WTC11 (cell line): Measurements from ENCODE around the gene PDLIM4. TPM values are rescaled to one million over a fixed set of nuclear protein-coding genes. Genes with fewer than 3 reads are reported as not detected.

ENCODE experiments used
- ATAC-seq: fragments of 200-7000 bp; cut with Tn5 transposase; 2 replicates; pipeline ENCODE4 v1.10.0; 2021; ENCODE audit warnings: mild to moderate bottlenecking, moderate library complexity
- CTCF ChIA-PET: fragments of 300-600 bp; sonication (Branson Sonifier 250); formaldehyde crosslinking; loops from one replicate; lab custom pipeline; 2021; ENCODE audit warnings: antibody characterized with exemption; lab: Charles Lee
- POLR2A ChIA-PET: fragments of 350-600 bp; sonication (Branson Sonifier 250); formaldehyde crosslinking; loops from one replicate; lab custom pipeline; 2021; ENCODE audit warnings: antibody characterized with exemption; lab: Charles Lee
- DNase-seq: peaks from one replicate; pipeline ENCODE4 v3.0.0; 2021; ENCODE audit warnings: low spot score
- H3K27ac Mint-ChIP-seq: 2 replicates; pipeline ENCODE4 v1.8.0; 2021; ENCODE audit warnings: mixed read lengths
- H3K27me3 Mint-ChIP-seq: 2 replicates; pipeline ENCODE4 v1.8.0; 2021; ENCODE audit warnings: low read depth, mild to moderate bottlenecking, moderate library complexity, mixed read lengths
- H3K36me3 Mint-ChIP-seq: 2 replicates; pipeline ENCODE4 v1.8.0; 2021; ENCODE audit warnings: mixed read lengths
- H3K4me1 Mint-ChIP-seq: 2 replicates; pipeline ENCODE4 v1.8.0; 2022; ENCODE audit warnings: mixed read lengths
- H3K4me3 Mint-ChIP-seq: 2 replicates; pipeline ENCODE4 v1.8.0; 2021; ENCODE audit warnings: mild to moderate bottlenecking, moderate library complexity, mixed read lengths
- H3K9me3 Mint-ChIP-seq: 2 replicates; pipeline ENCODE4 v1.8.0; 2021; ENCODE audit warnings: mixed read lengths
- E2F4 ChIP-seq: sonication (generic); formaldehyde crosslinking; IDR thresholded peaks from 2 replicates; pipeline ENCODE4 v1.8.1; 2022; ENCODE audit warnings: low read depth, mild to moderate bottlenecking, moderate library complexity, missing genetic modification reagents, borderline replicate concordance
- E2F5 ChIP-seq: sonication (generic); formaldehyde crosslinking; IDR thresholded peaks from 2 replicates; pipeline ENCODE4 v1.8.1; 2022; ENCODE audit warnings: mild to moderate bottlenecking, moderate library complexity, missing genetic modification reagents
- FOXK1 ChIP-seq: sonication (generic); formaldehyde crosslinking; IDR thresholded peaks from 2 replicates; pipeline ENCODE4 v1.8.0; 2022; ENCODE audit warnings: mild to moderate bottlenecking, moderate library complexity, missing genetic modification reagents
- FOXP1 ChIP-seq: sonication (generic); formaldehyde crosslinking; IDR thresholded peaks from 2 replicates; pipeline ENCODE4 v1.8.0; 2022; ENCODE audit warnings: missing genetic modification reagents, mild to moderate bottlenecking, moderate library complexity, borderline replicate concordance
- HMGA2 ChIP-seq: fragments of 250-450 bp; sonication (Bioruptor Pico); IDR thresholded peaks from 2 replicates; pipeline ENCODE4 v1.4.0; 2021; ENCODE audit warnings: mild to moderate bottlenecking, moderate library complexity
- IRF1 ChIP-seq: sonication (generic); formaldehyde crosslinking; IDR thresholded peaks from 2 replicates; pipeline ENCODE4 v1.8.0; 2023; ENCODE audit warnings: missing genetic modification reagents
- MLX ChIP-seq: sonication (generic); formaldehyde crosslinking; IDR thresholded peaks from 2 replicates; pipeline ENCODE4 v1.8.1; 2023; ENCODE audit warnings: mild to moderate bottlenecking, missing genetic modification reagents, moderate library complexity
- NFATC4 ChIP-seq: fragments of 250-450 bp; sonication (Bioruptor Pico); IDR thresholded peaks from 2 replicates; pipeline ENCODE4 v1.9.0; 2021; ENCODE audit warnings: mild to moderate bottlenecking
- RELA ChIP-seq: sonication (generic); formaldehyde crosslinking; IDR thresholded peaks from 2 replicates; pipeline ENCODE4 v1.8.1; 2022; ENCODE audit warnings: missing genetic modification reagents, mild to moderate bottlenecking, borderline replicate concordance
- SMAD3 ChIP-seq: sonication (generic); formaldehyde crosslinking; IDR thresholded peaks from 2 replicates; pipeline ENCODE4 v1.8.0; 2022; ENCODE audit warnings: missing genetic modification reagents, mild to moderate bottlenecking, borderline replicate concordance
- ZBTB43 ChIP-seq: sonication (generic); formaldehyde crosslinking; IDR thresholded peaks from 2 replicates; pipeline ENCODE4 v1.8.1; 2023; ENCODE audit warnings: mild to moderate bottlenecking, missing genetic modification reagents
- ZNF121 ChIP-seq: sonication (generic); formaldehyde crosslinking; IDR thresholded peaks from 2 replicates; pipeline ENCODE4 v1.8.0; 2023; ENCODE audit warnings: missing genetic modification reagents
- ZNF138 ChIP-seq: sonication (generic); formaldehyde crosslinking; conservative IDR thresholded peaks from 2 replicates; pipeline ENCODE4 v1.8.1; 2022; ENCODE audit warnings: mild to moderate bottlenecking, moderate library complexity, missing genetic modification reagents
- ZNF396 ChIP-seq: fragments of 250-450 bp; sonication (Bioruptor Pico); IDR thresholded peaks from 2 replicates; pipeline ENCODE4 v1.8.0; 2021; ENCODE audit warnings: mild to moderate bottlenecking, moderate library complexity, borderline replicate concordance
- ZNF416 ChIP-seq: fragments of 250-450 bp; sonication (Bioruptor Pico); IDR thresholded peaks from 2 replicates; pipeline ENCODE4 v1.9.0; 2021; ENCODE audit warnings: mild to moderate bottlenecking, inconsistent platforms
- total RNA-seq: library from RNA; stranded (reverse); gene quantifications from 3 replicates; pipeline ENCODE4 v1.2.3, GENCODE V29; 2021
- TF ChIP-seq, protein P1 (sequence below): sonication (generic); formaldehyde crosslinking; IDR thresholded peaks from 2 replicates; pipeline ENCODE4 v1.8.0; 2022; ENCODE audit warnings: mild to moderate bottlenecking, missing genetic modification reagents
- TF ChIP-seq, protein P2 (sequence below): fragments of 250-450 bp; sonication (Bioruptor Pico); conservative IDR thresholded peaks from 2 replicates; pipeline ENCODE4 v1.9.0; 2021; ENCODE audit warnings: mild to moderate bottlenecking
- TF ChIP-seq, protein P3 (sequence below): sonication (generic); formaldehyde crosslinking; IDR thresholded peaks from 2 replicates; pipeline ENCODE4 v1.8.1; 2022; ENCODE audit warnings: missing genetic modification reagents, borderline replicate concordance

The PDLIM4 gene
- total RNA-seq, 1 experiment from 2014 or later, result 11.4 TPM

DNA sequence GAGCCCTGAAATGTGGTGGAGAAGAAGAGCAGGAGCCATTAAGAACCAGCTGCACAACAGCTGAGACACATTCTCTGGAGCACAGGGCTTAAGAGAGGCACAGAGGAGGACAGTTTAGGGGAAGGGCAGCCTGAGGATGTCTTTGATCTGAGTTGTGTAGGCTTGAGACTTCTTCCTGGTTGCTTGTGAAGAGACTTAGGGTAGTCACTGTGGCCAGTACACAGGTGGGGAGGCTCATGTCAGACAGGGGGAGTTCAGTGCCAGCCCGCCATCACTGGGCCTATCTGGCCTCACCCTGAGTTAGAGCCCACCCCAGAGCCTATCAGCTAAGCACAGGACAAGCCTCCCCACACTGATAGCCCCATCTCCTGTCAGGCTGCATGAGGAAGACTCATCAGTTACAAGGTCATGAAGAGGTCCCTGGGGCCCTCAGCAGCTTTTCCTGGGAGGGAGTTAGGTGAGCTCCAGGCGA lies 56.5 kb downstream of the PDLIM4 start (continued):
- TF ChIP-seq, protein P1, sequence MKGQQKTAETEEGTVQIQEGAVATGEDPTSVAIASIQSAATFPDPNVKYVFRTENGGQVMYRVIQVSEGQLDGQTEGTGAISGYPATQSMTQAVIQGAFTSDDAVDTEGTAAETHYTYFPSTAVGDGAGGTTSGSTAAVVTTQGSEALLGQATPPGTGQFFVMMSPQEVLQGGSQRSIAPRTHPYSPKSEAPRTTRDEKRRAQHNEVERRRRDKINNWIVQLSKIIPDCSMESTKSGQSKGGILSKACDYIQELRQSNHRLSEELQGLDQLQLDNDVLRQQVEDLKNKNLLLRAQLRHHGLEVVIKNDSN (CRISPR knock-in tag), result no peak
- TF ChIP-seq MLX, result no peak

GRCh38 chr5:132315529-132316067 lies 58.1 kb downstream of the PDLIM4 start:
- Mint-ChIP-seq H3K4me1 (no peaks in the 10 kb centered on the region), H3K36me3 (no peaks in the 10 kb centered on the region)
- TF ChIP-seq IRF1 (CRISPR knock-in tag), result no peak
- TF ChIP-seq, protein P2, sequence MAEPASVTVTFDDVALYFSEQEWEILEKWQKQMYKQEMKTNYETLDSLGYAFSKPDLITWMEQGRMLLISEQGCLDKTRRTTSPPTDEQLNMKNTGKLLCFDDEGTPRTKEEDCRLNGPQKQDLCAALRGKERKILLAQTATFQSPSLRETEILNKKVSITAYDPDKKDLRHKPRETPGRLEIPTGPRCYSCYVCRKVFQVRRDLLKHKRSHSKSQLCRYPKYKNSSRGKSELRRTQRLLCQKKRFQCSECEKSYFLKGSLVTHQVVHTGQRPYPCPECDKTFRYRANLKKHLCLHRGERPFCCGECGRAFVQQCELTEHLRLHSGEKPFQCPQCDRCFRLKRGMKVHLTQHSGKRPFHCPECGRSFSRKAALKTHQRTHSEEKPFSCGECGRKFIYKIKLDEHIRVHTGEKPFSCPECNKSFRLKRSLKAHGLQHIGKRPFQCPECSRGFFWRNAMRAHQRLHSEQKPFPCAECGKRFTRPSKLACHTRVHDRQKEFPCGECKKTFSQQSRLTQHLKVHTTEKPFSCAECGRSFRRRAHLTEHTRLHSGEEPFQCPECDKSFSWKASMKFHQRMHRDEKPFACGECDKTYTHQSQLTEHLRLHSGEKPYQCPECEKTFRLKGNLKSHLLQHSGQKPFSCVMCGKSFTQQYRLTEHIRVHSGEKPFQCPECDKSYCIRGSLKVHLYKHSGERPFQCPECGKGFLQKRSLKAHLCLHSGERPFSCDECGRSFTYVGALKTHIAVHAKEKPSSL (CRISPR knock-in tag), result no peak
- TF ChIP-seq RELA (CRISPR knock-in tag), result no peak
- no peak for TF ChIP-seq E2F5
- no peak for TF ChIP-seq FOXK1 (CRISPR knock-in tag)
- TF ChIP-seq ZNF396 (CRISPR knock-in tag), result no peak
- no peak for TF ChIP-seq ZBTB43 (CRISPR knock-in tag)
- no peak for TF ChIP-seq NFATC4
- no peak for TF ChIP-seq ZNF121
- TF ChIP-seq E2F4 (CRISPR knock-in tag), result no peak
- TF ChIP-seq HMGA2 (CRISPR knock-in tag), result no peak
- no peak for TF ChIP-seq ZNF416 (CRISPR knock-in tag)
- TF ChIP-seq, protein P3, sequence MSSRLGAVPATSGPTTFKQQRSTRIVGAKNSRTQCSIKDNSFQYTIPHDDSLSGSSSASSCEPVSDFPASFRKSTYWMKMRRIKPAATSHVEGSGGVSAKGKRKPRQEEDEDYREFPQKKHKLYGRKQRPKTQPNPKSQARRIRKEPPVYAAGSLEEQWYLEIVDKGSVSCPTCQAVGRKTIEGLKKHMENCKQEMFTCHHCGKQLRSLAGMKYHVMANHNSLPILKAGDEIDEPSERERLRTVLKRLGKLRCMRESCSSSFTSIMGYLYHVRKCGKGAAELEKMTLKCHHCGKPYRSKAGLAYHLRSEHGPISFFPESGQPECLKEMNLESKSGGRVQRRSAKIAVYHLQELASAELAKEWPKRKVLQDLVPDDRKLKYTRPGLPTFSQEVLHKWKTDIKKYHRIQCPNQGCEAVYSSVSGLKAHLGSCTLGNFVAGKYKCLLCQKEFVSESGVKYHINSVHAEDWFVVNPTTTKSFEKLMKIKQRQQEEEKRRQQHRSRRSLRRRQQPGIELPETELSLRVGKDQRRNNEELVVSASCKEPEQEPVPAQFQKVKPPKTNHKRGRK (CRISPR knock-in tag), result no peak
- TF ChIP-seq SMAD3 (CRISPR knock-in tag), result no peak
- no peak for TF ChIP-seq ZNF138 (CRISPR knock-in tag)
- TF ChIP-seq FOXP1, result no peak
- TF ChIP-seq, all 79 proteins: peak for 0
- POLR2A ChIA-PET, result no interaction called here
- no peak overlapping the region for H3K4me3 Mint-ChIP-seq
- CTCF ChIA-PET, result interaction anchor here (0.6 to 1.9 kb wide), 7 partner anchors 22 to 505 kb away, joined by 3 to 6 read pairs (median 4); partner anchors contain the start of gene SLC22A4
- no peak for DNase-seq
- H3K27ac Mint-ChIP-seq, result no peak overlapping the region; the same call in 1 of the 2 replicates
- peak; percentile 61 for ATAC-seq
- H3K27me3 Mint-ChIP-seq, result no peaks in the 10 kb centered on the region
- no peaks in the 10 kb centered on the region for H3K9me3 Mint-ChIP-seq
